K562 (cell line): ENCODE data around the gene ZNF488. TPM values are rescaled to one million over a fixed set of nuclear protein-coding genes. Genes with fewer than 3 reads are reported as not detected.

Experiments
- AFF1 ChIP-seq, 2 experiments: fragments of 450-650 bp; IDR thresholded peaks; 2 replicates each; pipeline ENCODE4 v1.6.1; 2018; ENCODE audit warnings: mild to moderate bottlenecking in 2 of 2, low read depth in 1 of 2; ENCODE audit not compliant: partially characterized antibody in 2 of 2
- CREM ChIP-seq: IDR thresholded peaks from 2 replicates; pipeline ENCODE4 v1.6.1; 2014; ENCODE audit warnings: antibody characterized with exemption, low read depth
- ILF3 ChIP-seq: fragments of 450-650 bp; IDR thresholded peaks from 2 replicates; pipeline ENCODE4 v1.6.1; 2018; ENCODE audit warnings: antibody characterized with exemption, mild to moderate bottlenecking, moderate library complexity, borderline replicate concordance
- NR4A1 ChIP-seq, 2 experiments: fragments of 250-450 bp in 1 of 2; fragments of 450-650 bp in 1 of 2; sonication (Bioruptor Pico) in 1 of 2; IDR thresholded peaks; 2 replicates each; pipeline versions ENCODE4 v1.4.0 to v1.6.1; 2016 to 2020; ENCODE audit warnings: mild to moderate bottlenecking in 2 of 2, missing compliant biosample characterization in 1 of 2, missing genetic modification characterization in 1 of 2, moderate library complexity in 1 of 2
- PHF8 ChIP-seq: fragments of 200-600 bp; sonication (generic); IDR thresholded peaks from 2 replicates; pipeline ENCODE4 v1.6.1; 2012; ENCODE audit warnings: mixed run types, mild to moderate bottlenecking, inconsistent platforms, low read length, moderate library complexity, borderline replicate concordance
- PTRF ChIP-seq: fragments of 450-650 bp; IDR thresholded peaks from 2 replicates; pipeline ENCODE4 v1.6.1; 2016; ENCODE audit warnings: mild to moderate bottlenecking, missing genetic modification characterization, missing compliant biosample characterization
- ZBTB34 ChIP-seq: fragments of 250-450 bp; sonication (Bioruptor Pico); IDR thresholded peaks from 2 replicates; pipeline ENCODE4 v1.8.0; 2021; ENCODE audit warnings: mild to moderate bottlenecking, moderate library complexity
- ZNF217 ChIP-seq: sonication (generic); formaldehyde crosslinking; IDR thresholded peaks from 2 replicates; pipeline ENCODE4 v1.8.0; 2022; ENCODE audit warnings: mild to moderate bottlenecking, missing genetic modification reagents
- ZNF280B ChIP-seq: fragments of 250-450 bp; sonication (Bioruptor Pico); IDR thresholded peaks from 2 replicates; pipeline ENCODE4 v1.5.1; 2021; ENCODE audit warnings: mild to moderate bottlenecking
- polyA plus RNA-seq, 8 experiments: library from polyadenylated mRNA; depleted of rRNA in 4 of 8; stranded (reverse) in 5 of 8; unstranded in 3 of 8; fragments of >200 nt; fragmentation: Nextera tagmentation in 2 of 8; fragmentation: Illumina TruSeq in 1 of 8; extraction: Ambion mirVana in 2 of 8; extraction: Trizol in 1 of 8; gene quantifications; 2 replicates each; pipeline versions ENCODE4 v1.2.1 to v1.2.3, GENCODE V29; 2011 to 2014; ENCODE audit warnings: inconsistent platforms in 1 of 8, missing spikeins in 1 of 8
- total RNA-seq, 7 experiments: library from RNA; depleted of rRNA in 6 of 7; stranded (reverse); fragments of >200 nt in 6 of 7; fragmentation: Illumina TruSeq in 2 of 7; extraction: Trizol in 2 of 7; gene quantifications; 2 replicates each; pipeline versions ENCODE4 v1.2.1 to v1.2.3, GENCODE V29; 2011 to 2021; ENCODE audit warnings: low replicate concordance in 1 of 7

The ZNF488 gene
- total and polyA plus RNA-seq, 9 of the 15 experiments (the other 6 are each of a cell fraction or from before 2014, with no cell fraction given) = 0.03 to 0.09 (median 0.05) TPM; not detected in 3

GRCh38 chr10:47406870-47407691 is 23.0 kb upstream of the ZNF488 start (continued):
- TF ChIP-seq ZBTB34 = no peak
- no peak for TF ChIP-seq ILF3
- TF ChIP-seq CREM = peak; percentile 38; the same call in 1 of the 2 replicates
- TF ChIP-seq PHF8 = no peak; the same call in 1 of the 2 replicates
- TF ChIP-seq PTRF (tag) = no peak
- TF ChIP-seq AFF1 (IDR thresholded peaks at IDR 0.05; ENCODE audit: low read depth in 1 of 2, partially characterized antibody in 2 of 2) = no peak
- TF ChIP-seq ZNF280B (CRISPR knock-in tag) = no peak
- 0 out of 2 replicates have a peak, but pooled peaks have one; percentile 17 for TF ChIP-seq NR4A1 (CRISPR knock-in tag; IDR thresholded peaks at IDR 0.05)
- TF ChIP-seq NR4A1 (tag; IDR thresholded peaks at IDR 0.05) = no peak
- no peak for TF ChIP-seq ZNF217
